Smooth muscle cell of bladder (primary cell): ENCODE measurements around the gene KCNIP4. TPM values are rescaled to one million over a fixed set of nuclear protein-coding genes. Genes with fewer than 3 reads are reported as not detected.

ENCODE experiments used
- total RNA-seq: library from RNA; depleted of rRNA; stranded (reverse); fragments of >200 nt; gene quantifications from 2 replicates; pipeline ENCODE4 v1.2.3, GENCODE V29; 2014

The KCNIP4 gene
- not detected in 2 replicates for total RNA-seq

DNA sequence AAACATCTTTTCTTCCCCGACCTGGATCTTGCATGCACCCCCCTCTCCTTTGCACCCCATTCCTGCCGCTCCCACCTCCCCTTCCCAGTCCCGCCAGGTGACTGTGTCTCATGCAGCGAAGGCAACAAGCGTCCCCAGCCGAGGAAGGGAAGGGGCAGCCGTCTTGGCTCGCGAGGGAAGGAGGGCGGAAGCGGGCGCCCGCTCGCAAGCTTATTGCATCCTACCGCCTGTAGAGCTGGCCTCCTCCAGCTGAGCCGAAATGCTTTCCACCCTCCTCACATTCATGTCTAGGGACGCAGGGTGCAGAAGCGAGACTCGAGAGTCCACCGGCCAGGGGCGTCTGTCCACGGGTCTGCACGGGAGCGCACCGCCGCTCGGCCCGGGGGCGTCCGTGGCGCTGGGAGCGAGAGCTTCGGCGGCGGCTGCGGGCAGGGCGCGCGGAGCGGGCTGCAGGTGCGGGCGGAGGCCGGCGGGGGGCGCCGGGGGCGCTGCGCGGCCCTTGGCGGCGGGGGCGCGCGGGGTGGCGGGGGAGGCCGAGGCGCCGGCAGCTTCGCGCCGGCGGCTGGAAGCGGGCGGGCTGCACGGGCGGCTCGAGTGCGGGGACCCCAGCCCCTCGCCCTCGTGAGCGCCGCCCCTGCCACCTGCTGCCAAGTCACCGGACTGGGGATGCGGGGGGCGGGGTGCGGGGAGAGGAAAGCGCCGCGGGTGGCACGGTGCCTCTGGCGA, at the start of gene KCNIP4:
KCNIP4 (minus strand) TSS at position 426 of the 726 bp plus-strand sequence.

DNA sequence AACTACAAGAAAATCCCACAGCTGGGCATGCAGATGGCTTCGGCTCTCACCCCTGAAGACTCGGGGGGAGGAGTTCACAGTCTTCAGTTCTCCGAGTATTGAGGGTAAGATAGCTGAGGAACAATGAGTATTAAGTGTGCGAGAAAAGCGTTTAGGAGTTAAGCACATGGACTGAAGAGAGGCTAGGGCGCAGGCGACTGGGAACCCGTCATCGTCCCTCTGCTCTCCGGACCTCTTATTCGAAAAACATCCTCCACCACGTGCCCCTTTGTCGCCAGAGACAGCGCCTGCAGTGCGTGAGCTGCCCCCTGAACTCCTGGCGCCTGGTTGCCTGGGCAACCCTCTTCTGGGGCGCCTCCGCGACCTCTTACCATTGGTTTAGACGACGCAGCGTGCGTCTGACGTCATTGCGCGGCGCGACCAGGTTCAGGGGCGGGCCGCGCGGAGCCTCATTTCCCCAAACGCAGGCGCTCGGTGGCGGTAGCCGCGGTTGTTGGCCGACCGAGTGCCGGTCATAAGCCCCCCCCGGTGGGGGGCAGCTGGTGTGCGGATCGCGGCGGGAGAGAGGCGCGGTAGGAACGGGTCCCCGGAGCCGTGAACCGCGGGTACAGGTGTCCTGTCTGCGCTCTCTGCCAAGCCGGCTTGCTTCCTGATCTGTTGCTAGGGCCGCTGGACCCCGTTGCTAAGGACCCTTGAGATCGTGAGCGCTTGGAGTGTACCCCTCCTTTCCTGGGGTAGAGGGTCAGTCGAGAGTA, 1248.4 kb downstream of the KCNIP4 start, which contains the start of gene PACRGL:
PACRGL (plus strand) TSS at position 452 of the 755 bp plus-strand sequence. CDS start 4,024 bp downstream, outside the sequence.

